SIG-M5 (cell line): ENCODE results near the gene GPR137C.

Experiments
- DNase-seq: peaks from one replicate; lab custom pipeline; 2025; lab: John Stamatoyannopoulos, UW

The GPR137C gene

DNA sequence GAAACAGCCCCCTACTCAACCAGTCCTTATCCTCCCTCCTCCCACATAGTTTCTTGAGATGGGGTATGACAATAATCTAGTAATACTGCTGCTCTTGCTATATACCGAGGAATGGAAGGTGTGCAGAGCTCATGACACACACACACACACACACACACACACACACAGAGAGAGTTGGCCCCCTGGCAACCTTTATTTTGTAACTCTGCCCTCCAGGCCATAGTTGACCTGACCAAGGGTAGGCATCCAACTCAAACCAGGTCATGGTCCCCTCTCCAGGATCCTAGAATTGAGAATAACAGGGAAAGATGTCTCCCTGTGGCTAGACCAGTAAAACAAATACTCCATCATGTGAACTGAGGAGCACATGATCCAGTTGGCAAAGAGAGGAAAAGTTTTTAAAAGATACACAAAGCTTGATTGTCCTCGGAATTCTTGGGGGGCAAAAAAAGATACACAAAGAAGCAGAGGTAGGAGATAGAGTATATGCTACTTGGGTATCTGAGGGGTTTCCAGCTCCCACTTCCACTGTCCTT is 131.4 kb downstream of the GPR137C start:
- no peak for DNase-seq

DNA sequence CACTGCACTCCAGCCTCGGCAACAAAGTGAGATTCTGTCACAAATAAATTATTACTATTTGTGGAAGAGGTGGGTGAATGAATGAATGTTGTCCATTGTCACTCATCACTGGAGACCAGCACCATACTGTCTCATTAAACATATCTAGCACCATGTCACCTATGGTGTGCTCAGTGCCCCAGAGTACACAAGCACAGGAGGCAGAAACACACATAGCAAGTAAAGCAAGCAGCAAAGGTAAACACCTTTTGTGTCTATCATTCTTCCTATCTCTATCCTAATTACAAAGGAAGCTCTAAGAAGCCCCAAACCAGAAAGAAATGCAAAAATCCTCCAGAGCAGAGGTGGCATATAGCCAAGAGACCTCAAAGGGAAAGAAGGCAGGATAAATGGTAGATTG is 133.5 kb downstream of the GPR137C start:
- DNase-seq, result no peak
